Body of pancreas (tissue), 4 donors: ENCODE measurements around the gene KIF6.

ENCODE experiments used
- POLR2A ChIP-seq, 3 donors: fragments of 450-650 bp; IDR thresholded peaks; one replicate each; pipeline ENCODE4 v1.6.1; 2016; ENCODE audit warnings: antibody characterized with exemption in 3 of 3, mild to moderate bottlenecking in 2 of 3
- TF ChIP-seq, protein P1 (sequence below), 7 experiments: fragments of 450-650 bp in 4 of 7; fragments of 200-600 bp in 3 of 7; sonication (generic) in 3 of 7; IDR thresholded peaks; one replicate each; pipeline ENCODE4 v1.5.1; 2016 to 2019; ENCODE audit warnings: antibody characterized with exemption in 7 of 7

DNA sequence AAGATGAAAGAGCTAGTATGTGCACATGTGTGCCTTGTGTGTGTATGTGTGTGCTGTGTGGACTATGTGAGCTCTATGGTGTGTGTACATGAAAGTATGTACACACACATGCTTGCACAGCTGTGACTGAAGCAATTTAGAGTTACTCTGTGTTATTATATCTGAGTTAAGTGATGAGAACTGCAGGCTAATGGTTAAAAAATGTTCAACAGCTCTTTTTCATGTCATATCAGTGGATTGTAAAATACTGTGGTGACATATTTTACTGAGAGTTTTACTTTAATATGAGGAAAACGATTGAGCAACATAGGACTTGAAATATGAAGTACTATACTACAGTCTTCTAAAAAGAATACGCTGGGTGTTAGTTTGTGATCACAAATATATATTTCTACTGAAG lies 207.0 kb downstream of the KIF6 start:
- TF ChIP-seq, protein P1, sequence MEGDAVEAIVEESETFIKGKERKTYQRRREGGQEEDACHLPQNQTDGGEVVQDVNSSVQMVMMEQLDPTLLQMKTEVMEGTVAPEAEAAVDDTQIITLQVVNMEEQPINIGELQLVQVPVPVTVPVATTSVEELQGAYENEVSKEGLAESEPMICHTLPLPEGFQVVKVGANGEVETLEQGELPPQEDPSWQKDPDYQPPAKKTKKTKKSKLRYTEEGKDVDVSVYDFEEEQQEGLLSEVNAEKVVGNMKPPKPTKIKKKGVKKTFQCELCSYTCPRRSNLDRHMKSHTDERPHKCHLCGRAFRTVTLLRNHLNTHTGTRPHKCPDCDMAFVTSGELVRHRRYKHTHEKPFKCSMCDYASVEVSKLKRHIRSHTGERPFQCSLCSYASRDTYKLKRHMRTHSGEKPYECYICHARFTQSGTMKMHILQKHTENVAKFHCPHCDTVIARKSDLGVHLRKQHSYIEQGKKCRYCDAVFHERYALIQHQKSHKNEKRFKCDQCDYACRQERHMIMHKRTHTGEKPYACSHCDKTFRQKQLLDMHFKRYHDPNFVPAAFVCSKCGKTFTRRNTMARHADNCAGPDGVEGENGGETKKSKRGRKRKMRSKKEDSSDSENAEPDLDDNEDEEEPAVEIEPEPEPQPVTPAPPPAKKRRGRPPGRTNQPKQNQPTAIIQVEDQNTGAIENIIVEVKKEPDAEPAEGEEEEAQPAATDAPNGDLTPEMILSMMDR (IDR thresholded peaks at IDR 0.05): no peak
- no peak for TF ChIP-seq POLR2A (IDR thresholded peaks at IDR 0.05)
